A549 treated with CORT108297 at 1 μM for 4 hours (cell line): ENCODE data around the gene TIA1. TPM values are rescaled to one million over a fixed set of nuclear protein-coding genes. Genes with fewer than 3 reads are reported as not detected.

Experiments
- total RNA-seq: library from RNA; stranded (reverse); fragments of 200-300 nt; extraction: Qiagen RNA extraction; gene quantifications from 5 replicates; pipeline ENCODE4 v1.2.3, GENCODE V29; 2022

TIA1 gene, protein sequence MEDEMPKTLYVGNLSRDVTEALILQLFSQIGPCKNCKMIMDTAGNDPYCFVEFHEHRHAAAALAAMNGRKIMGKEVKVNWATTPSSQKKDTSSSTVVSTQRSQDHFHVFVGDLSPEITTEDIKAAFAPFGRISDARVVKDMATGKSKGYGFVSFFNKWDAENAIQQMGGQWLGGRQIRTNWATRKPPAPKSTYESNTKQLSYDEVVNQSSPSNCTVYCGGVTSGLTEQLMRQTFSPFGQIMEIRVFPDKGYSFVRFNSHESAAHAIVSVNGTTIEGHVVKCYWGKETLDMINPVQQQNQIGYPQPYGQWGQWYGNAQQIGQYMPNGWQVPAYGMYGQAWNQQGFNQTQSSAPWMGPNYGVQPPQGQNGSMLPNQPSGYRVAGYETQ
- 37.2 to 55.3 TPM (median 50.0 TPM) in 5 replicates for total RNA-seq

DNA sequence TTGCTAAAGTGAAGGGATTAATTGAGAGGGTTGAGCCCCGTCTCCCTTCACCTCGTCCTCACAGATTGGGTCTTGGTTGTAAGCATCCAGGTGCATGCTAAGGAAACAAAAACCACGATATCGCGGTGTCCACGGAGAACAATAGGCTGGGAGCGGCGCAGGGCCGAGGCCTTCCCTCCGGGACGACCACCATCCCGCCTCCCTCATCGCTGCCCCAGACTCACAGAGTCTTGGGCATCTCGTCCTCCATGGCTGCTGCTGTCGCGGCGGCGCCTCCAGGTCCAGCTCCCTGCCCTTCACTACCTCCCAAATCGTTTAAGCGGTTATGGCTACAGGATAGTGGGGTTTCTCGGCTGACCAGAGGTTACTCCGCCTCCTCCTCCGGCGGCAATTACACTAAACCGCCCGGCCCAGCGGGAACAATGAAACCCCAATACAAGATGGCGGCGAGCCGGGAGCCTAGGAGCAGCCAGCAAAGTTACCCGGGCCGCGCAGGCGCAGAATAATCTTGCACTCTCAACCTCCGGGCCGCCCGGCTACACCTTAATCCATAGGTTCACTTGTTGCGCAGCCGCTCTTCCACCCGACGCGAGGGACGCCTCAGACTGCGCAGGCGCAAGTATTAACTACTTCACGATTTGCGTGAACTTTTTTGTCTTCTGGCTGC is at the start of gene TIA1:
Gene TIA1, minus strand, starts transcription at position 448 of the 667 bp plus-strand sequence. Its CDS starts 198 bp downstream, at position 250.

DNA sequence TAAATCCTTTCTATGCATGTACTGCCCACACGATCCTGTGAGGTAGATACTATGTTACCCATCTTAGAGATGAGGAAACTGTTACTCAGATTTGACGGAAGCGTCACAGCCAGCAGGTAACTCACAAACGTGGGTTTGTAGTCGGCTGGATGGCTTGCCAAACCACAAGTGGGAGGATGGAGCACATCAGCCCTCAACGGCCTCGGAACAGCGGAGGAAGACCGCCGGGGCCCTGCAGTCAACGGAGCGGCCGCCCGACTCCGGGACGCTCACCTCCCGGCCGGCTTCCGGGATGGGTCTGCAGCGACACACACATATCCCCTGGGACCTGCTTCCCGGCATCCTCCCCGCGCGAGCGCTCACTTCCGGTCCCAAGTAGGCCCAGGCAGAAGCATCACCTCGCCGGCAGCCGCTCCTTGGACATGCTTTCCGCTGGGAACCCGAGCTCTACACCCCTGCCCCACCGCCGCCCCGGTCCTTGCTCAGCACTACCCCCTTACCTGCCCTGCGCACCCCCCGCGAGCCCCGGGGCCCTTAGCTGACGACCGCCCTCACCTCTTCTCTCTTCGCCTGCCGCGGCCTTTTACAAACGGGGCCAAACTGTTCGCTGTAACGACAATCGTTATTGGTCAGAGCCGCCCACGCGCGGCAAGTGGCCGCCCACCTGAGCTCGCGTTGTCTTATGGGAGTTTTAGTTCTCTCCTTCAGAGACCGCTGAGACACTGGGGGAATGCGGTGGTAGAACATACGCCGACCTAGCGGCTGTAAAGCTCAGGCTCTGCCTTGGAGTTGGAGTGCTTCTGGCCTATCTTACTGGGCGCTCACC is 57.8 kb downstream of the TIA1 start, which contains the start of gene C2orf42:
Gene C2orf42, minus strand, starts transcription at position 602 of the 826 bp plus-strand sequence. CDS start 9,034 bp downstream, outside the sequence.

Other genes starting within 250 kb of the TIA1 start
- gene PCBP1, start 161.2 kb downstream of the TIA1 start, total RNA-seq: 398 to 441 TPM (median 431 TPM) in 5 replicates
- gene C2orf42, start 57.6 kb downstream of the TIA1 start, total RNA-seq: 7.6 to 8.5 TPM (median 8.2 TPM) in 5 replicates
- gene PCYOX1, start 9.5 kb upstream of the TIA1 start, total RNA-seq: 31.4 to 47.8 TPM (median 43.2 TPM) in 5 replicates
- 318 to 410 TPM (median 360 TPM) in 5 replicates for gene SNRPG, start 45.1 kb upstream of the TIA1 start, total RNA-seq
- gene FAM136A, start 53.4 kb upstream of the TIA1 start, total RNA-seq: 89.1 to 107 TPM (median 97.1 TPM) in 5 replicates